Transverse colon (tissue), 3 donors: ENCODE data around the gene TRIM5.

Experiments
- EP300 ChIP-seq: sonication (generic); formaldehyde crosslinking; IDR thresholded peaks from one replicate; pipeline ENCODE4 v1.6.1; 2017; ENCODE audit warnings: antibody characterized with exemption, low read depth
- POLR2A ChIP-seq: fragments of 450-650 bp; IDR thresholded peaks from one replicate; pipeline ENCODE4 v1.6.1; 2016; ENCODE audit warnings: antibody characterized with exemption, mild to moderate bottlenecking, moderate library complexity
- TF ChIP-seq, protein P1 (sequence below), 5 experiments: fragments of 200-600 bp in 3 of 5; fragments of 450-650 bp in 2 of 5; sonication (generic) in 3 of 5; IDR thresholded peaks; 1 replicate in 2 of 5; 2 replicates in 3 of 5; pipeline ENCODE4 v1.5.1; 2016 to 2017; ENCODE audit warnings: antibody characterized with exemption in 5 of 5, inconsistent platforms in 3 of 5, mild to moderate bottlenecking in 2 of 5, moderate library complexity in 1 of 5

DNA sequence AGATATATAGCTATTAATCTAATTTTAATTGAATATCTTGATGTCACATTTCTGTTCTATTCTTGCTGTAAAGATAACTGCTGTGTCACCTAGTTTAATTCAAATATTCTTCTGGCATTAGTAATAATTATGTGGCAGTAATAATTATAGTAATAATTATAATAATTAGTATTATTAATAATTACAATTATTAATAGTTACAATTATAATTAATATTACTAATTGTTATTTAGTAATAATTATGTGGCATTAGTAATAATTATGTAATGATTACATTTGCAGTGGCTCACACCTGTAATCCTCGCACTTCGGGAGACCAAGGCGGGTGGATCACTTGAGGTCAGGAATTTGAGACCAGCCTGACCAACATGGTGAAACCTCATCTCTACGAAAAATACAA is 1.6 kb upstream of the TRIM5 start:
- no peak for TF ChIP-seq EP300
- TF ChIP-seq, protein P1, sequence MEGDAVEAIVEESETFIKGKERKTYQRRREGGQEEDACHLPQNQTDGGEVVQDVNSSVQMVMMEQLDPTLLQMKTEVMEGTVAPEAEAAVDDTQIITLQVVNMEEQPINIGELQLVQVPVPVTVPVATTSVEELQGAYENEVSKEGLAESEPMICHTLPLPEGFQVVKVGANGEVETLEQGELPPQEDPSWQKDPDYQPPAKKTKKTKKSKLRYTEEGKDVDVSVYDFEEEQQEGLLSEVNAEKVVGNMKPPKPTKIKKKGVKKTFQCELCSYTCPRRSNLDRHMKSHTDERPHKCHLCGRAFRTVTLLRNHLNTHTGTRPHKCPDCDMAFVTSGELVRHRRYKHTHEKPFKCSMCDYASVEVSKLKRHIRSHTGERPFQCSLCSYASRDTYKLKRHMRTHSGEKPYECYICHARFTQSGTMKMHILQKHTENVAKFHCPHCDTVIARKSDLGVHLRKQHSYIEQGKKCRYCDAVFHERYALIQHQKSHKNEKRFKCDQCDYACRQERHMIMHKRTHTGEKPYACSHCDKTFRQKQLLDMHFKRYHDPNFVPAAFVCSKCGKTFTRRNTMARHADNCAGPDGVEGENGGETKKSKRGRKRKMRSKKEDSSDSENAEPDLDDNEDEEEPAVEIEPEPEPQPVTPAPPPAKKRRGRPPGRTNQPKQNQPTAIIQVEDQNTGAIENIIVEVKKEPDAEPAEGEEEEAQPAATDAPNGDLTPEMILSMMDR (IDR thresholded peaks at IDR 0.05) = no peak
- no peak for TF ChIP-seq POLR2A
